Neural cell (in vitro differentiated cells): ENCODE data around the gene KCNJ1. TPM values are rescaled to one million over a fixed set of nuclear protein-coding genes. Genes with fewer than 3 reads are reported as not detected.

Experiments
- H2AFZ ChIP-seq: fragments of 200-600, 300-800 bp; sonication (generic), shearing (Covaris generic); 2 replicates; pipeline ENCODE4 v1.6.0; 2014; ENCODE audit warnings: low read depth, mild to moderate bottlenecking, antibody characterized with exemption, low read length, moderate library complexity
- H3F3A ChIP-seq: fragments of 200-600 bp; shearing (Covaris generic); 2 replicates; pipeline ENCODE4 v1.6.1; 2016; ENCODE audit warnings: mild to moderate bottlenecking, moderate library complexity, mixed read lengths, antibody characterized with exemption, low read length; ENCODE audit not compliant: insufficient read depth, poor library complexity, severe bottlenecking
- H3K27ac ChIP-seq: fragments of 200-600, 300-800 bp; sonication (generic), shearing (Covaris generic); 2 replicates; pipeline ENCODE4 v1.5.1; 2014; ENCODE audit warnings: mild to moderate bottlenecking, low read length, moderate library complexity
- H3K27me3 ChIP-seq: fragments of 300-800, 200-600 bp; sonication (generic), shearing (Covaris generic); 2 replicates; pipeline ENCODE4 v1.6.0; 2014; ENCODE audit warnings: mild to moderate bottlenecking, low read depth, low read length, moderate library complexity; ENCODE audit not compliant: insufficient read depth
- H3K36me3 ChIP-seq: fragments of 300-800, 200-600 bp; sonication (generic), shearing (Covaris generic); 2 replicates; pipeline ENCODE4 v1.5.1; 2014; ENCODE audit warnings: mild to moderate bottlenecking, antibody characterized with exemption, low read length, moderate library complexity; ENCODE audit not compliant: insufficient read depth
- H3K4me2 ChIP-seq: fragments of 300-800, 200-600 bp; sonication (generic), shearing (Covaris generic); 2 replicates; pipeline ENCODE4 v1.6.0; 2014; ENCODE audit warnings: mild to moderate bottlenecking, low read length
- H3K4me3 ChIP-seq: fragments of 300-800, 200-600 bp; sonication (generic), shearing (Covaris generic); 2 replicates; pipeline ENCODE4 v1.5.1; 2014; ENCODE audit warnings: mild to moderate bottlenecking, low read length, moderate library complexity
- H3K79me2 ChIP-seq: fragments of 200-600 bp; shearing (Covaris generic); replicated peaks from 2 replicates; pipeline ENCODE4 v1.6.0; 2014; ENCODE audit warnings: mild to moderate bottlenecking, low read length, moderate library complexity; ENCODE audit not compliant: insufficient read depth
- H3K9ac ChIP-seq: fragments of 300-800, 200-600 bp; sonication (generic), shearing (Covaris generic); 2 replicates; pipeline ENCODE4 v1.6.1; 2016; ENCODE audit warnings: mild to moderate bottlenecking, low read length, mixed read lengths
- H3K9me2 ChIP-seq: fragments of 200-600 bp; shearing (Covaris generic); 2 replicates; pipeline ENCODE4 v1.6.1; 2016; ENCODE audit warnings: mild to moderate bottlenecking, low read length, mixed read lengths; ENCODE audit not compliant: insufficient read depth
- H3K9me3 ChIP-seq: fragments of 200-600, 300-800 bp; sonication (generic), shearing (Covaris generic); 2 replicates; pipeline ENCODE4 v1.6.1; 2016; ENCODE audit warnings: mild to moderate bottlenecking, mixed run types, low read length, moderate library complexity, mixed read lengths
- H4K20me1 ChIP-seq: fragments of 200-600 bp; shearing (Covaris generic); 2 replicates; pipeline ENCODE4 v1.6.1; 2016; ENCODE audit warnings: mild to moderate bottlenecking, mixed run types; ENCODE audit not compliant: insufficient read depth
- CTCF ChIP-seq: fragments of 450-650 bp; IDR thresholded peaks from 2 replicates; pipeline ENCODE4 v1.5.1; 2014; ENCODE audit warnings: antibody characterized with exemption, mild to moderate bottlenecking, moderate library complexity; ENCODE audit not compliant: poor library complexity, severe bottlenecking
- EP300 ChIP-seq: fragments of 450-650 bp; conservative IDR thresholded peaks from 2 replicates; pipeline ENCODE4 v1.6.1; 2014; ENCODE audit warnings: antibody characterized with exemption, mild to moderate bottlenecking, moderate library complexity; ENCODE audit not compliant: poor library complexity, severe bottlenecking
- EZH2 ChIP-seq: fragments of 200-600, 300-800 bp; shearing (Covaris generic), sonication (generic); IDR thresholded peaks from 2 replicates; pipeline ENCODE4 v1.6.1; 2014; ENCODE audit warnings: antibody characterized with exemption, low read length, borderline replicate concordance, mild to moderate bottlenecking; ENCODE audit not compliant: insufficient read depth, poor library complexity, severe bottlenecking
- MXI1 ChIP-seq: fragments of 450-650 bp; conservative IDR thresholded peaks from 2 replicates; pipeline ENCODE4 v1.6.1; 2014; ENCODE audit warnings: antibody characterized with exemption, mild to moderate bottlenecking; ENCODE audit not compliant: poor library complexity, severe bottlenecking
- POLR2AphosphoS5 ChIP-seq: IDR thresholded peaks from 2 replicates; pipeline ENCODE4 v1.6.1; 2012
- RAD21 ChIP-seq: fragments of 450-650 bp; conservative IDR thresholded peaks from 2 replicates; pipeline ENCODE4 v1.6.1; 2014; ENCODE audit warnings: antibody characterized with exemption, mild to moderate bottlenecking, moderate library complexity
- REST ChIP-seq: IDR thresholded peaks from 2 replicates; pipeline ENCODE4 v1.6.1; 2012; ENCODE audit warnings: borderline replicate concordance
- SMC3 ChIP-seq: fragments of 450-650 bp; conservative IDR thresholded peaks from 2 replicates; pipeline ENCODE4 v1.6.1; 2014; ENCODE audit warnings: antibody characterized with exemption, mild to moderate bottlenecking, moderate library complexity; ENCODE audit not compliant: poor library complexity
- TAF1 ChIP-seq: IDR thresholded peaks from 2 replicates; pipeline ENCODE4 v1.6.1; 2012; ENCODE audit warnings: low read depth
- polyA plus RNA-seq: library from polyadenylated mRNA; depleted of rRNA; stranded (reverse); fragments of >200 nt; gene quantifications from 2 replicates; pipeline ENCODE4 v1.2.3, GENCODE V29; 2014

The KCNJ1 gene
- polyA plus RNA-seq, 1 donor from 2014 or later: 0.22 TPM

- Histone ChIP-seq H3K79me2 (no peaks in the 10 kb centered on the region), H3K9me3 (no peaks in the 10 kb centered on the region), H3K9ac (no peak overlapping the region), H3K9me2 (no peaks in the 10 kb centered on the region), H2AFZ (no peak overlapping the region), H3K27ac (no peak overlapping the region), H3K4me2 (no peak overlapping the region), H3K27me3 (no peaks in the 10 kb centered on the region), H3F3A (no peaks in the 10 kb centered on the region), H4K20me1 (no peaks in the 10 kb centered on the region), H3K4me3 (no peak overlapping the region), H3K36me3 (no peaks in the 10 kb centered on the region)
- TF ChIP-seq CTCF: no peak
- no peak for TF ChIP-seq MXI1
- no peak for TF ChIP-seq TAF1
- TF ChIP-seq EP300: no peak
- no peak for TF ChIP-seq REST
- TF ChIP-seq SMC3: no peak
- no peak for TF ChIP-seq EZH2
- TF ChIP-seq RAD21: no peak
- TF ChIP-seq POLR2AphosphoS5: no peak
These were observed 28.0 kb downstream of the KCNJ1 start for GRCh38 chr11:128839081-128839480.

- no peaks in the 10 kb centered on the region for H3F3A ChIP-seq
- H3K9me2 ChIP-seq: no peaks in the 10 kb centered on the region
- H3K36me3 ChIP-seq: no peaks in the 10 kb centered on the region
- H3K27ac ChIP-seq: no peak overlapping the region
- H3K4me3 ChIP-seq: no peak overlapping the region
- no peaks in the 10 kb centered on the region for H3K9me3 ChIP-seq
- no peak overlapping the region for H2AFZ ChIP-seq
- no peaks in the 10 kb centered on the region for H3K27me3 ChIP-seq
- H3K9ac ChIP-seq: no peak overlapping the region
- no peak overlapping the region for H3K4me2 ChIP-seq
- TF ChIP-seq EZH2: no peak
- no peak for TF ChIP-seq EP300
- TF ChIP-seq RAD21: no peak
- no peak for TF ChIP-seq TAF1
- no peak for TF ChIP-seq CTCF
- TF ChIP-seq REST: no peak
- TF ChIP-seq POLR2AphosphoS5: no peak
- TF ChIP-seq MXI1: no peak
- TF ChIP-seq SMC3: no peak
- H4K20me1 ChIP-seq: no peaks in the 10 kb centered on the region
- H3K79me2 ChIP-seq: no peaks in the 10 kb centered on the region
These were observed 29.5 kb downstream of the KCNJ1 start for GRCh38 chr11:128837627-128838026.
